ENCODE data around the gene RASSF4.

DNA sequence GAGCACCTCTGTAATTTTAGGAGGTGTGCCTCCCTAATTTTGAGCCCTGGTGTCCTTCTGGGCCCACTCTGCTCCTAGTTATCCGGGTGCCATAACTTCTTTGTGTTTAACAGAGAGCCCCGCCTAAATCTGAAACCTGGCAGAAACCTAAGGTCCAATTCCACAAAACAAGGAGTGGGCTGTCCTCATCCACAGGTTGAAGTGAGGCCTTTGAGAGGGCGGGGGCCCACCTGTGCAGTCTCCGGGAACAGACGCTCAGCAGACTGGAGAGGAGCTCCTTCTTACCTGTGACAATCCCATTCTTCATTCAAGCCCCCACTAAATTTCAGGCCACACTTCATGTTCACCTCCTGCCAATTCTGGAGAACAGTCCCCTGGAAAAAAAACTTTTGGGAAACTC lies 37.6 kb upstream of the RASSF4 start:
- TF ChIP-seq, protein P1, sequence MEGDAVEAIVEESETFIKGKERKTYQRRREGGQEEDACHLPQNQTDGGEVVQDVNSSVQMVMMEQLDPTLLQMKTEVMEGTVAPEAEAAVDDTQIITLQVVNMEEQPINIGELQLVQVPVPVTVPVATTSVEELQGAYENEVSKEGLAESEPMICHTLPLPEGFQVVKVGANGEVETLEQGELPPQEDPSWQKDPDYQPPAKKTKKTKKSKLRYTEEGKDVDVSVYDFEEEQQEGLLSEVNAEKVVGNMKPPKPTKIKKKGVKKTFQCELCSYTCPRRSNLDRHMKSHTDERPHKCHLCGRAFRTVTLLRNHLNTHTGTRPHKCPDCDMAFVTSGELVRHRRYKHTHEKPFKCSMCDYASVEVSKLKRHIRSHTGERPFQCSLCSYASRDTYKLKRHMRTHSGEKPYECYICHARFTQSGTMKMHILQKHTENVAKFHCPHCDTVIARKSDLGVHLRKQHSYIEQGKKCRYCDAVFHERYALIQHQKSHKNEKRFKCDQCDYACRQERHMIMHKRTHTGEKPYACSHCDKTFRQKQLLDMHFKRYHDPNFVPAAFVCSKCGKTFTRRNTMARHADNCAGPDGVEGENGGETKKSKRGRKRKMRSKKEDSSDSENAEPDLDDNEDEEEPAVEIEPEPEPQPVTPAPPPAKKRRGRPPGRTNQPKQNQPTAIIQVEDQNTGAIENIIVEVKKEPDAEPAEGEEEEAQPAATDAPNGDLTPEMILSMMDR (tag by site-specific recombination; IDR thresholded peaks at IDR 0.05) = no peak
- TF ChIP-seq KLF1 (tag by site-specific recombination; IDR thresholded peaks at IDR 0.05) (no peak), ZNF24 (tag by site-specific recombination; IDR thresholded peaks at IDR 0.05) (no peak), ZNF610 (tag by site-specific recombination; IDR thresholded peaks at IDR 0.05; ENCODE audit: borderline replicate concordance) (no peak), ZNF341 (tag by site-specific recombination; IDR thresholded peaks at IDR 0.05; ENCODE audit: low read depth) (no peak), ZBTB7A (tag by site-specific recombination; IDR thresholded peaks at IDR 0.05; ENCODE audit: low read depth) (no peak), ZBTB17 (tag by site-specific recombination; IDR thresholded peaks at IDR 0.05) (no peak), PATZ1 (tag by site-specific recombination; IDR thresholded peaks at IDR 0.05) (no peak), ZFHX2 (tag by site-specific recombination; conservative IDR thresholded peaks at IDR 0.05) (no peak), ZNF292 (tag by site-specific recombination; IDR thresholded peaks at IDR 0.05; ENCODE audit: borderline replicate concordance, low read depth) (no peak)
- TF ChIP-seq, protein P2, sequence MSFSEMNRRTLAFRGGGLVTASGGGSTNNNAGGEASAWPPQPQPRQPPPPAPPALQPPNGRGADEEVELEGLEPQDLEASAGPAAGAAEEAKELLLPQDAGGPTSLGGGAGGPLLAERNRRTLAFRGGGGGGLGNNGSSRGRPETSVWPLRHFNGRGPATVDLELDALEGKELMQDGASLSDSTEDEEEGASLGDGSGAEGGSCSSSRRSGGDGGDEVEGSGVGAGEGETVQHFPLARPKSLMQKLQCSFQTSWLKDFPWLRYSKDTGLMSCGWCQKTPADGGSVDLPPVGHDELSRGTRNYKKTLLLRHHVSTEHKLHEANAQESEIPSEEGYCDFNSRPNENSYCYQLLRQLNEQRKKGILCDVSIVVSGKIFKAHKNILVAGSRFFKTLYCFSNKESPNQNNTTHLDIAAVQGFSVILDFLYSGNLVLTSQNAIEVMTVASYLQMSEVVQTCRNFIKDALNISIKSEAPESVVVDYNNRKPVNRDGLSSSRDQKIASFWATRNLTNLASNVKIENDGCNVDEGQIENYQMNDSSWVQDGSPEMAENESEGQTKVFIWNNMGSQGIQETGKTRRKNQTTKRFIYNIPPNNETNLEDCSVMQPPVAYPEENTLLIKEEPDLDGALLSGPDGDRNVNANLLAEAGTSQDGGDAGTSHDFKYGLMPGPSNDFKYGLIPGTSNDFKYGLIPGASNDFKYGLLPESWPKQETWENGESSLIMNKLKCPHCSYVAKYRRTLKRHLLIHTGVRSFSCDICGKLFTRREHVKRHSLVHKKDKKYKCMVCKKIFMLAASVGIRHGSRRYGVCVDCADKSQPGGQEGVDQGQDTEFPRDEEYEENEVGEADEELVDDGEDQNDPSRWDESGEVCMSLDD (tag by site-specific recombination; IDR thresholded peaks at IDR 0.05) = no peak
